Measurements from ENCODE around the gene ARHGAP35.

ARHGAP35 gene

DNA sequence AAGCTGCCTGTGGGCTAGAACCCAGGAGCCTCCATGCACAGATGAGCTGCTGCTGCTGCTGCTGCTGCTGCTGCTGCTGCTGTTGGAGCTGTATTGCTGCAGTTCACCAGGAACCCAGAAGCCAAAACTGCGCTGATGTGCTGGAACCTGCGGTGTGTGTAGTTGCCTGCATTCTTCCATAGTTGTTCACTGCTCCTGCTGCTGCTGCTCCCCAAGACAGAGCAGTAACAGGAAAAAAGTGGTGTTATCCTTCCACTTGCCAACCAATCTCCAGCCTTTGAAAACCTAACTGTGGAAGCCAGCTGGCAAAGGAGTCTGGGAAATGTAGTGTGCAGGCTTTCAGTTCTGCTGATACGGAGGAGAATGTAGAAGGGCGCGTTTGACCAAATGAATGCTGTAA, 37.9 kb downstream of the ARHGAP35 start:
- Histone ChIP-seq H3K36me3 (ENCODE audit: low read depth) (no peaks in the 10 kb centered on the region), H3K4me1 (ENCODE audit: insufficient read depth, poor library complexity, severe bottlenecking) (peaks cover 51% of the 10 kb centered on the region), H3K27ac (ENCODE audit: poor library complexity, severe bottlenecking) (peak overlapping the region; percentile 93), H3K9me3 (ENCODE audit: severe bottlenecking) (no peaks in the 10 kb centered on the region), H3K27me3 (ENCODE audit: insufficient read depth, poor library complexity, severe bottlenecking) (no peaks in the 10 kb centered on the region), H3K4me3 (ENCODE audit: severe bottlenecking) (no peak overlapping the region)
- TF ChIP-seq, protein P1, sequence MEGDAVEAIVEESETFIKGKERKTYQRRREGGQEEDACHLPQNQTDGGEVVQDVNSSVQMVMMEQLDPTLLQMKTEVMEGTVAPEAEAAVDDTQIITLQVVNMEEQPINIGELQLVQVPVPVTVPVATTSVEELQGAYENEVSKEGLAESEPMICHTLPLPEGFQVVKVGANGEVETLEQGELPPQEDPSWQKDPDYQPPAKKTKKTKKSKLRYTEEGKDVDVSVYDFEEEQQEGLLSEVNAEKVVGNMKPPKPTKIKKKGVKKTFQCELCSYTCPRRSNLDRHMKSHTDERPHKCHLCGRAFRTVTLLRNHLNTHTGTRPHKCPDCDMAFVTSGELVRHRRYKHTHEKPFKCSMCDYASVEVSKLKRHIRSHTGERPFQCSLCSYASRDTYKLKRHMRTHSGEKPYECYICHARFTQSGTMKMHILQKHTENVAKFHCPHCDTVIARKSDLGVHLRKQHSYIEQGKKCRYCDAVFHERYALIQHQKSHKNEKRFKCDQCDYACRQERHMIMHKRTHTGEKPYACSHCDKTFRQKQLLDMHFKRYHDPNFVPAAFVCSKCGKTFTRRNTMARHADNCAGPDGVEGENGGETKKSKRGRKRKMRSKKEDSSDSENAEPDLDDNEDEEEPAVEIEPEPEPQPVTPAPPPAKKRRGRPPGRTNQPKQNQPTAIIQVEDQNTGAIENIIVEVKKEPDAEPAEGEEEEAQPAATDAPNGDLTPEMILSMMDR (IDR thresholded peaks at IDR 0.05; ENCODE audit: poor library complexity, severe bottlenecking), result no peak
- DNase-seq (ENCODE audit: low spot score) (no peak), ATAC-seq (ENCODE audit: low read depth) (peak; percentile 57)

DNA sequence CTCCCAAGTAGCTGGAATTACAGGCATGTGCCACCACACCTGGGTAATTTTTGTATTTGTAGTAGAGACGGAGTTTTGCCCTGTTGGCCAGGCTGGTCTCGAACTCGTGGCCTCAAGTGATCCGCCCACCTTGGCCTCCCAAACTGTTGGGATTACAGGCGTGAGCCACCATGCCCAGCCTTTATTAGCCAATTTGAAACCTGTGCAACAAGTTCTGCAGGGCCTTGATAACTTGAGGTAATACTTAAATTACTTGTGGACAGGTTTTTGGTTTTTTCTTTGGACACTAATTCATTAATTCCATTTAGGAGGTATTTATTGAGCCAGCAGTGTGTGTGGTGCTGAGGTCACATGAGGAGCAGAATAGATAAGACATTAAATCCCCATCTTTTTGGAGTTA, 39.5 kb downstream of the ARHGAP35 start:
- no peak for ATAC-seq (ENCODE audit: low read depth)
- Histone ChIP-seq H3K27me3 (ENCODE audit: insufficient read depth, poor library complexity, severe bottlenecking) (no peaks in the 10 kb centered on the region), H3K36me3 (ENCODE audit: low read depth) (no peaks in the 10 kb centered on the region), H3K27ac (ENCODE audit: poor library complexity, severe bottlenecking) (peak overlapping the region; percentile 93), H3K4me1 (ENCODE audit: insufficient read depth, poor library complexity, severe bottlenecking) (peaks cover 50% of the 10 kb centered on the region), H3K9me3 (ENCODE audit: severe bottlenecking) (no peaks in the 10 kb centered on the region), H3K4me3 (ENCODE audit: severe bottlenecking) (no peak overlapping the region)
- TF ChIP-seq, protein P1 (IDR thresholded peaks at IDR 0.05; ENCODE audit: poor library complexity, severe bottlenecking), result no peak
- DNase-seq (ENCODE audit: low spot score), result no peak

DNA sequence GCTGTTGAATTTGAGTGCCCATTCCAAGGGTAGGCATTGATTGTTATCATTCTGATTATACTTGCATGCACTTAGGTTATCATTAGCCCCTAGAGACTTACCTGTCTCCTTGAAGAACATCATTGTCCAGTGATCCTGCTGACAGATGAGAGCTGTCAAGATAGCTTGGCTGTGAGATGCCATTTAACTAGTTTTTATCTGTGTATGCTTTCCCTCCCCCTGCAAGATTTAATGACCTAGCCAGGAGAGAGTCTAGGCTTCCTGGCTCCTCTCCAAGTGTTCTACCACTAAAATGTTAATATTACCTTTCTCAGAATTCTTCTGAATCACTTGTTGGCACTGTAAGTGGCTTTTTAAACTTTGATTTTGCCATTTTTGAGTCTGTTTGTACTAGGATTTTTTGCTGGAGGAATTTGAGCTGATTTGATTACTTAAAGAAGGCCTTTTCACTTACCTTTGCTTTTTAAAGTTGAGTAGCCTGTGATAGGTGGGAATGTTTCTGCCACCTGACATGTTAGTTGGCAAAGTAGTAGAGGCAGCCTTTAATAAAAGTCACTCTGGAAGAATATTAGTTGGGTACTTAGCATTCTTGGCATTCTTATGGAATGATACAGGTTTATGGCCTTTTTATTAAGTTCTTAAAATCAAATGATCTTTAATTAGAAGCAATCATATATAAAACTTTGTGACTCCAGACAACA, 41.1 kb downstream of the ARHGAP35 start:
- Histone ChIP-seq H3K9me3 (ENCODE audit: severe bottlenecking) (no peaks in the 10 kb centered on the region), H3K4me3 (ENCODE audit: severe bottlenecking) (no peak overlapping the region), H3K36me3 (ENCODE audit: low read depth) (no peaks in the 10 kb centered on the region), H3K27me3 (ENCODE audit: insufficient read depth, poor library complexity, severe bottlenecking) (no peaks in the 10 kb centered on the region), H3K27ac (ENCODE audit: poor library complexity, severe bottlenecking) (peak overlapping the region; percentile 93), H3K4me1 (ENCODE audit: insufficient read depth, poor library complexity, severe bottlenecking) (peaks cover 50% of the 10 kb centered on the region)
- ATAC-seq (ENCODE audit: low read depth) (peak; percentile 53), DNase-seq (ENCODE audit: low spot score) (no peak)
- TF ChIP-seq, protein P1 (IDR thresholded peaks at IDR 0.05; ENCODE audit: poor library complexity, severe bottlenecking), result no peak

DNA sequence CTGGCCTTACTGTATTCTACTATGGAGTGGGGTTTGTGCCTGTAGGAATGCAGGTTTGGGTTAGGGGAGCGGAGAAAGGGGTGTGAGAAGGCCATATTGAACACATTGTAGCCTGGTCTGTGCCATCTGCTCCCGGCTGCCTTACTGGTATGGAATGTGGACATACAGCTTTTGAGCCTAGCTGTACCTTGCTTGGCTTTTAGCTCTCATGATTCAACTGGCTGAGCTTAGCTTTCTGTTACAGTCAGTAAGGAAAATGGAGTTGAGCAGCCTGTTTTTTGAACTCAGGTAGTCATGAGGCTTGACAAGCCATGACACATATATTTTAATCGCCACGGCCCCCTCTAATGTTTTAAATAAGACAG, 41.6 kb downstream of the ARHGAP35 start:
- H3K27me3 ChIP-seq (ENCODE audit: insufficient read depth, poor library complexity, severe bottlenecking), result no peaks in the 10 kb centered on the region
- TF ChIP-seq, protein P1 (IDR thresholded peaks at IDR 0.05; ENCODE audit: poor library complexity, severe bottlenecking), result no peak
- no peak overlapping the region for H3K4me3 ChIP-seq (ENCODE audit: severe bottlenecking)
- DNase-seq (ENCODE audit: low spot score) (peak; percentile 64), ATAC-seq (ENCODE audit: low read depth) (peak; percentile 93)
- no peaks in the 10 kb centered on the region for H3K36me3 ChIP-seq (ENCODE audit: low read depth)
- peak overlapping the region; percentile 93 for H3K27ac ChIP-seq (ENCODE audit: poor library complexity, severe bottlenecking)
- H3K9me3 ChIP-seq (ENCODE audit: severe bottlenecking), result no peaks in the 10 kb centered on the region
- H3K4me1 ChIP-seq (ENCODE audit: insufficient read depth, poor library complexity, severe bottlenecking), result peaks cover 50% of the 10 kb centered on the region

DNA sequence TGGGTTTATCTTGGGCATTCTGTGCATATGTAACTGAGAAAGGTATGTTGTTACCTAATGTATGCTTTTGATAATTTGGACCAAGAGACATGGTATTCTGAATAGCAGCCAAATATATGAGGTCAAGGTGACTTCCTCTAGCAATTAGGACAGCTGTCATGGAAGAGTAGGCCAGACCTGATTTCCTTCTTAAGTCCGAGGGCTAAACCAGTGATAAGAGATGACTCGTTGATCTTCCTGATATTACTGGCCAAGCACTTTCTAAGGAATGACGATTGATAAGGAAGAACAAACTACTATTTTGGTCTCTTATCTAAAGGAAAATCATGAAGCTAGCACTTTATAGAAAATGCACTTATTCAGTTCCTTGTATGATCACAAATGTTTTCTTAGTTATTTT, 42.7 kb downstream of the ARHGAP35 start:
- DNase-seq (ENCODE audit: low spot score), result no peak
- Histone ChIP-seq H3K9me3 (ENCODE audit: severe bottlenecking) (no peaks in the 10 kb centered on the region), H3K27ac (ENCODE audit: poor library complexity, severe bottlenecking) (peak overlapping the region; percentile 93), H3K27me3 (ENCODE audit: insufficient read depth, poor library complexity, severe bottlenecking) (no peaks in the 10 kb centered on the region), H3K36me3 (ENCODE audit: low read depth) (no peaks in the 10 kb centered on the region), H3K4me3 (ENCODE audit: severe bottlenecking) (no peak overlapping the region), H3K4me1 (ENCODE audit: insufficient read depth, poor library complexity, severe bottlenecking) (peaks cover 46% of the 10 kb centered on the region)
- no peak for ATAC-seq (ENCODE audit: low read depth)
- TF ChIP-seq, protein P1 (IDR thresholded peaks at IDR 0.05; ENCODE audit: poor library complexity, severe bottlenecking), result no peak
